Brain microvascular endothelial cell (primary cell): ENCODE results near the gene PRPF6.
"Not testable (repeated sequence)": the region's sequence is repeated elsewhere in the genome, so short reads cannot be mapped to it uniquely, and the experiment has no call there.

Experiments
- DNase-seq: peaks from one replicate; pipeline ENCODE4 v3.0.0-alpha.2; 2020
- H3K27ac ChIP-seq: fragments of 250-450 bp; sonication (Bioruptor Pico); 2 replicates; pipeline ENCODE4 v1.5.1; 2020; ENCODE audit warnings: mild to moderate bottlenecking, moderate library complexity
- H3K27me3 ChIP-seq: fragments of 250-450 bp; sonication (Bioruptor Pico); replicated peaks from 2 replicates; pipeline ENCODE4 v1.5.1; 2020; ENCODE audit warnings: mild to moderate bottlenecking
- H3K36me3 ChIP-seq: fragments of 250-450 bp; sonication (Bioruptor Pico); replicated peaks from 2 replicates; pipeline ENCODE4 v1.5.1; 2020; ENCODE audit warnings: mild to moderate bottlenecking
- H3K4me3 ChIP-seq: 2 replicates; pipeline ENCODE4 v1.5.1; 2011; ENCODE audit warnings: low read depth, mild to moderate bottlenecking, control low read depth, low read length, moderate library complexity
- in situ Hi-C: cut with HindIII; loops from 2 replicates; pipeline ENCODE4 v1.10.0; 2017; ENCODE audit warnings: low sequenced_read_pairs, low pct_ligation_motif_present
- TF ChIP-seq, protein P1 (sequence below): IDR thresholded peaks from 2 replicates; pipeline ENCODE4 v1.5.1; 2011; ENCODE audit warnings: low read depth, mild to moderate bottlenecking, moderate library complexity, low read length, control low read depth, inconsistent platforms; ENCODE audit errors: missing control alignments

PRPF6 gene

DNA sequence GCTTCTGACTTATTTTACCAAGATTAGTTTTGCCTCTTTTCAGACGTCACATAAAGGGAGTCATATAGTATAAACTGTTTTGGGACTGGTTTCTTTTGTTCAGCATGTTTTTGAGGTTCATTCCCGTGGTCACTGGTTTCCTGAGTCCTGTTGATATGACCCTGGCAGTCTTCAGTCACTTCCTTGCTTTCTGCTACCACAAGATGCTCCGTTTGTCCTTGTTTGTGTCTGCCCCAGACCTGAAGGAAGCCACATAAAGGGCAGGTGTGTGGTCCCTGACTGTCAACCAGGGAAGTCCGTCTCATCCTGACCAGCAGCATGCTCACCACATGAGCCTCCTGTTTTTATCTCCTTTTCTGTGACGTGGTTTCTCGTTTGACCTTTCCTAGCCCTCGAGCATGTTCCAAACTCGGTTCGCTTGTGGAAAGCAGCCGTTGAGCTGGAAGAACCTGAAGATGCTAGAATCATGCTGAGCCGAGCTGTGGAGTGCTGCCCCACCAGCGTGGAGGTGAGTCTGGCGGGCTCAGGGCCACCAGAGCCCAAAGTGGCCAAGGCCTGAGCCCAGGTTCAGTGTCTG, 29.0 kb downstream of the PRPF6 start:
- DNase-seq: peak; percentile 7
- TF ChIP-seq, protein P1, sequence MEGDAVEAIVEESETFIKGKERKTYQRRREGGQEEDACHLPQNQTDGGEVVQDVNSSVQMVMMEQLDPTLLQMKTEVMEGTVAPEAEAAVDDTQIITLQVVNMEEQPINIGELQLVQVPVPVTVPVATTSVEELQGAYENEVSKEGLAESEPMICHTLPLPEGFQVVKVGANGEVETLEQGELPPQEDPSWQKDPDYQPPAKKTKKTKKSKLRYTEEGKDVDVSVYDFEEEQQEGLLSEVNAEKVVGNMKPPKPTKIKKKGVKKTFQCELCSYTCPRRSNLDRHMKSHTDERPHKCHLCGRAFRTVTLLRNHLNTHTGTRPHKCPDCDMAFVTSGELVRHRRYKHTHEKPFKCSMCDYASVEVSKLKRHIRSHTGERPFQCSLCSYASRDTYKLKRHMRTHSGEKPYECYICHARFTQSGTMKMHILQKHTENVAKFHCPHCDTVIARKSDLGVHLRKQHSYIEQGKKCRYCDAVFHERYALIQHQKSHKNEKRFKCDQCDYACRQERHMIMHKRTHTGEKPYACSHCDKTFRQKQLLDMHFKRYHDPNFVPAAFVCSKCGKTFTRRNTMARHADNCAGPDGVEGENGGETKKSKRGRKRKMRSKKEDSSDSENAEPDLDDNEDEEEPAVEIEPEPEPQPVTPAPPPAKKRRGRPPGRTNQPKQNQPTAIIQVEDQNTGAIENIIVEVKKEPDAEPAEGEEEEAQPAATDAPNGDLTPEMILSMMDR: no peak
- peaks cover 54% of the 10 kb centered on the region for H3K36me3 ChIP-seq
- H3K27me3 ChIP-seq: no peaks in the 10 kb centered on the region
- in situ Hi-C loops: no loop called here
- no peak overlapping the region for H3K4me3 ChIP-seq
- no peak overlapping the region for H3K27ac ChIP-seq

DNA sequence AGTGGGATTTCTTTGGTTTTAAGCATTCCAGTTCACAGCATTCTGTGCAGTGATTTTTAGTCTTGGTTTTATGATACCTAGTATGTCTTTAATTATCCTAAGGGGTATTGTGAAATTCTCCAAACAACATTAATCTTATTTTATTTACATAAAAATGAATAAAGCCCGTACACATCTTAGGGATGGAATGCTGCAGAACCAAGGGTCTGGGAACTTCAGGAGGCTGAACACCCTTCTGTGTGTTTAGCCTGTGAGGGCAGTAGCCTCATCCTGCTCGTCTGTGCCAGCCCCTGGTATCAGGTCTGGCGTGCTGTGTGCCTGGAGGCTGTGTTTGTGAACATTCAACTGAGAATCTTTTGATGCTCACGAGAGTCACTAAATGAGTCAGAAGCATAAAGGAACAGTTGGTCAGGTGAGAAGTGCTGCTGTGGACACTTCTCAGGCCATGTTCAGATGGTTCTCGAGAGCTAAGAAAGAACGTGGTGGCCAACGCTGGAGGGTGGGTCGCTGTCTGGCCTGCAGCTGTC, 29.8 kb downstream of the PRPF6 start:
- H3K36me3 ChIP-seq: peaks cover 57% of the 10 kb centered on the region
- DNase-seq: no peak
- no peaks in the 10 kb centered on the region for H3K27me3 ChIP-seq
- no peak overlapping the region for H3K4me3 ChIP-seq
- TF ChIP-seq, protein P1: no peak
- H3K27ac ChIP-seq: no peak overlapping the region
- in situ Hi-C loops: no loop called here

DNA sequence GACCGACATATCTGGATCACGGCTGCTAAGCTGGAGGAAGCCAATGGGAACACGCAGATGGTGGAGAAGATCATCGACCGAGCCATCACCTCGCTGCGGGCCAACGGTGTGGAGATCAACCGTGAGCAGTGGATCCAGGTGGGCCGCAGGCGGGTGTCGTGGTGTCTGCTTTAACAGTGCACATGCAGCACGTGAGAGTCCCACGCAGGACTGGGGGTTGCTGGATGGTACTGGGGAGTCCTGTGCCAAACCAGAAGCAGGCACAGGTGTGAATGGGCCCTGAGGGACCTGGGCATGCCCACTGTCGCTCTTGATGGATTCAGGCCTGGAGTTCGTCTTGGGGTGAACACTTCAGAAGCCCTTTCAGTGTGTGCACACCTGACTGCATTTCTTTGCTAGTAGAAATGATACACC, 30.4 kb downstream of the PRPF6 start:
- no peak overlapping the region for H3K27ac ChIP-seq
- no peak for DNase-seq
- H3K4me3 ChIP-seq: no peak overlapping the region
- H3K36me3 ChIP-seq: peaks cover 55% of the 10 kb centered on the region
- in situ Hi-C loops: no loop called here
- TF ChIP-seq, protein P1: no peak
- no peaks in the 10 kb centered on the region for H3K27me3 ChIP-seq

DNA sequence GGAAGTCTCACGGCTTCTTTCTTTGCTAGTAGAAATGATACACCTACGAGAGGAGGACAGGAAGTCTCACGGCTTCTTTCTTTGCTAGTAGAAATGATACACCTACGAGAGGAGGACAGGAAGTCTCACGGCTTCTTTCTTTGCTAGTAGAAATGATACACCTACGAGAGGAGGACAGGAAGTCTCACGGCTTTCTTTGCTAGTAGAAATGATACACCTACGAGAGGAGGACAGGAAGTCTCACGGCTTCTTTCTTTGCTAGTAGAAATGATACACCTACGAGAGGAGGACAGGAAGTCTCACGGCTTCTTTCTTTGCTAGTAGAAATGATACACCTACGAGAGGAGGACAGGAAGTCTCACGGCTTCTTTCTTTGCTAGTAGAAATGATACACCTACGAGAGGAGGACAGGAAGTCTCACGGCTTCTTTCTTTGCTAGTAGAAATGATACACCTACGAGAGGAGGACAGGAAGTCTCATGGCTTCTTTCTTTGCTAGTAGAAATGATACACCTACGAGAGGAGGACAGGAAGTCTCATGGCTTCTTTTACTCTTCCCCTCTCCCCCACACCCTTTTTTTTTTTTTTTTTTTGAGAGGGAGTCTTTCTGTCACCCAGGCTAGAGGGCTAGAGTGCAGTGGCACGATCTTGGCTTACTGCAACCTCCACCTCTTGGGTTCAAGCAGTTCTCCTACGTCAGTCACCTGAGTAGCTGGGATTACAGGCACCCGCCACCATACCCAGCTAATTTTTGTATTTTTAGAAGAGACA, 31.6 kb downstream of the PRPF6 start:
- in situ Hi-C loops, H3K27ac ChIP-seq, H3K27me3 ChIP-seq, H3K4me3 ChIP-seq, DNase-seq: not testable (repeated sequence)
- peaks cover 57% of the 10 kb centered on the region for H3K36me3 ChIP-seq

DNA sequence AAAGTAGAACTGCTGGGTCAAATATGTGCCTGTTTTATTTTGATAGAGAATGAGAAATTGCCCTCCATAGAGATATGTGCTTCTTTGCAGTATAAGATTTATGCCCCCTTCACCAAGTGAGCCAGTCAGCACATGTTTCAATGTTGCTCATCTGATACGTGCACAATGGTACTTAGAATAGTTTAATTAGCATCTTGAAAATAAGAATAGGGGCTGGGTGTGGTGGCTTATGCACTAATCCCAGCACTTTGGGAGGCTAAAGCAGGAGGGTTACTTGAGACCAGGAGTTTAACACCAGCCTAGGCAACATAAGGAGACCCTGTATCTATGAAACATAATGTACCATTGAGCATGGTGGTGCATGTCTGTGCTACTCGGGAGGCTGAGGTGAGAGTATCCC, 34.7 kb downstream of the PRPF6 start:
- no peak for DNase-seq
- H3K27me3 ChIP-seq: no peaks in the 10 kb centered on the region
- H3K36me3 ChIP-seq: peaks cover 58% of the 10 kb centered on the region
- H3K27ac ChIP-seq: no peak overlapping the region
- TF ChIP-seq, protein P1: no peak
- in situ Hi-C loops: no loop called here
- no peak overlapping the region for H3K4me3 ChIP-seq

DNA sequence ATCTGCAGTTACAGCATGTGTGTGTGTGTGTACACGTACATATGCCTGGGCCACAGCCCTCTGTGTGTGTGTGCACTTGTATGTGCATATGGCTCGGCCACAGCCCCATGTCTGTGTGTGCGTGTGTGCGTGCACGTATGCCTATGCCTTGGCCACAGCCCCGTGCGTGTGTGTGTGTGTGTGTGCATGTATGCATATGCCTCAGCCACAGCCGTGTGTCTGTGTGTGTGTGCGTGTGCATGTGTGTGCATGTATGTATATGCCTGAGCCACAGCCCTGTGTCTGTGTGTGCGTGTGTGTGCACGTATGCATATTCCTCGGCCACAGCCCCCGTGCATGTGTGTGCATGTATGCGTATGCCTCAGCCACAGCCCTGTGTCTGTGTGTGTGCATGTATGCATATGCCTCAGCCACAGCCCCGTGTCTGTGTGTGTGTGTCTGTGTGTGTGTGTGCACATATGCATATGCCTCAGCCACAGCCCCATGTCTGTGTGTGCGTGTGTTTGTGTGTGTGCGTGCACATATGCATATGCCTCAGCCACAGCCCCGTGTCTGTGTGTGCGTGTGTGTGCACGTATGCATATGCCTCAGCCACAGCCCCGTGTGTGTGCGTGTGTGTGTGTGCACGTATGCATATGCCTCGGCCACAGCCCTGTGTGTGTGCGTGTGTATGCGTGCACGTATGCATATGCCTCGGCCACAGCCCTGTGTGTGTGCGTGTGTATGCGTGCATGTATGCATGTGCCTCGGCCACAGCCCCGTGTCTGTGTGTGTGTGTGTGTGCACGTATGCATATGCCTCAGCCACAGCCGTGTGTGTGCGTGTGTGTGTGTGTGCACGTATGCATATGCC, 40.4 kb downstream of the PRPF6 start:
- no peaks in the 10 kb centered on the region for H3K27me3 ChIP-seq
- no peak for DNase-seq
- peaks cover 61% of the 10 kb centered on the region for H3K36me3 ChIP-seq
- in situ Hi-C loops: no loop called here
- no peak overlapping the region for H3K27ac ChIP-seq
- H3K4me3 ChIP-seq: no peak overlapping the region
- TF ChIP-seq, protein P1: no peak
